NCI-H2029 (cell line): Measurements from ENCODE around the gene AQP6.

Experiments used
- DNase-seq: peaks from one replicate; lab custom pipeline; 2025; lab: John Stamatoyannopoulos, UW

AQP6 gene

GRCh38 chr12:49955899-49956662, 16.7 kb upstream of the AQP6 start:
- no peak for DNase-seq

GRCh38 chr12:49956663-49957569, 15.8 kb upstream of the AQP6 start:
- no peak for DNase-seq

GRCh38 chr12:49957570-49957967, 15.2 kb upstream of the AQP6 start:
- no peak for DNase-seq

GRCh38 chr12:49959685-49960473, 12.9 kb upstream of the AQP6 start:
- no peak for DNase-seq

- no peak for DNase-seq
Measured at GRCh38 chr12:49960474-49961110, 12.2 kb upstream of the AQP6 start.

- no peak for DNase-seq
Measured at GRCh38 chr12:49961111-49961922, 11.4 kb upstream of the AQP6 start, which contains the start of gene AQP5. AQP5 (plus strand) TSS chr12:49961872; CDS start chr12:49962018, 146 bp downstream.

- no peak for DNase-seq
Measured at GRCh38 chr12:49961993-49962764, 10.6 kb upstream of the AQP6 start.

- peak; percentile 53 for DNase-seq
Measured at GRCh38 chr12:49962861-49963765, 9.6 kb upstream of the AQP6 start.

- no peak for DNase-seq
Measured at GRCh38 chr12:49963976-49964815, 8.6 kb upstream of the AQP6 start.

GRCh38 chr12:49964849-49965624, 7.7 kb upstream of the AQP6 start:
- no peak for DNase-seq

GRCh38 chr12:49965836-49966235, 6.9 kb upstream of the AQP6 start:
- no peak for DNase-seq

- no peak for DNase-seq
Measured at GRCh38 chr12:49966511-49967041, 6.2 kb upstream of the AQP6 start.

GRCh38 chr12:49967042-49967776, 5.5 kb upstream of the AQP6 start:
- peak; percentile 72 for DNase-seq

- no peak for DNase-seq
Measured at GRCh38 chr12:49967777-49968250, 4.9 kb upstream of the AQP6 start.

GRCh38 chr12:49968471-49968870, 4.3 kb upstream of the AQP6 start:
- no peak for DNase-seq

GRCh38 chr12:49969027-49969426, 3.7 kb upstream of the AQP6 start:
- no peak for DNase-seq
